Natural killer cell (primary cell): Measurements from ENCODE around the gene CLIC5. TPM values are rescaled to one million over a fixed set of nuclear protein-coding genes. Genes with fewer than 3 reads are reported as not detected.

Experiments used
- ATAC-seq, 3 donors: fragments of 150-1000 bp in 2 of 3; fragments of 200-7000 bp in 1 of 3; cut with Tn5 transposase; 1 replicate in 1 of 3; 2 replicates in 2 of 3; pipeline ENCODE4 v1.10.0; 2021; ENCODE audit warnings: mild to moderate bottlenecking in 2 of 3, moderate library complexity in 2 of 3
- DNase-seq, 2 donors: peaks; one replicate each; pipeline versions ENCODE4 v3.0.0 to v3.0.0-alpha.2; 2013 to 2021; ENCODE audit warnings: mixed read lengths in 1 of 2
- H3K27ac ChIP-seq: one replicate; pipeline ENCODE4 v1.5.1; 2013; ENCODE audit warnings: mild to moderate bottlenecking, low read length
- H3K27me3 ChIP-seq: one replicate; pipeline ENCODE4 v1.6.1; 2013; ENCODE audit warnings: low read length; ENCODE audit not compliant: control insufficient read depth, insufficient read depth
- H3K36me3 ChIP-seq: one replicate; pipeline ENCODE4 v1.6.1; 2013; ENCODE audit warnings: low read length; ENCODE audit not compliant: control insufficient read depth, insufficient read depth
- H3K4me1 ChIP-seq: one replicate; pipeline ENCODE4 v1.6.1; 2013; ENCODE audit warnings: low read length; ENCODE audit not compliant: control insufficient read depth, insufficient read depth
- H3K4me3 ChIP-seq: one replicate; pipeline ENCODE4 v1.5.1; 2013; ENCODE audit warnings: low read length
- H3K9me3 ChIP-seq: one replicate; pipeline ENCODE4 v1.6.1; 2013; ENCODE audit warnings: low read length; ENCODE audit not compliant: control insufficient read depth, insufficient read depth
- H3K27ac Mint-ChIP-seq, 2 donors: one replicate each; pipeline ENCODE4 v1.8.0; 2022; ENCODE audit warnings: mild to moderate bottlenecking in 2 of 2, mixed read lengths in 2 of 2, moderate library complexity in 1 of 2
- H3K27me3 Mint-ChIP-seq, 2 donors: one replicate each; pipeline ENCODE4 v1.8.0; 2022; ENCODE audit warnings: low read depth in 2 of 2, mixed read lengths in 2 of 2
- H3K36me3 Mint-ChIP-seq: one replicate; pipeline ENCODE4 v1.8.0; 2022; ENCODE audit warnings: mixed read lengths
- H3K4me1 Mint-ChIP-seq, 2 donors: one replicate each; pipeline ENCODE4 v1.8.0; 2022; ENCODE audit warnings: mixed read lengths in 2 of 2
- H3K4me3 Mint-ChIP-seq: one replicate; pipeline ENCODE4 v1.8.0; 2022; ENCODE audit warnings: mild to moderate bottlenecking, moderate library complexity, mixed read lengths
- H3K9me3 Mint-ChIP-seq, 2 donors: one replicate each; pipeline ENCODE4 v1.8.0; 2022; ENCODE audit warnings: mixed read lengths in 2 of 2
- WGBS: methylation state at CpG from one replicate; pipeline ENCODE4 v1.1.7; 2013; ENCODE audit warnings: missing lambda C conversion rate; ENCODE audit not compliant: insufficient coverage; 5-methylcytosine and 5-hydroxymethylcytosine counted together
- intact Hi-C: fragments of 100-400 bp; cut with micrococcal nuclease; formaldehyde crosslinking; loops from one replicate; pipeline ENCODE4 v1.14.2; 2022
- total RNA-seq, 4 donors: library from RNA; stranded (reverse); fragments of 120-200 nt in 1 of 4; gene quantifications; one replicate each; pipeline versions ENCODE4 v1.2.3 to v1.2.4, GENCODE V29; 2013 to 2022
- TF ChIP-seq, protein P1 (sequence below): fragments of 200-600 bp; IDR thresholded peaks from one replicate; pipeline ENCODE4 v1.8.0; 2022; ENCODE audit warnings: antibody characterized with exemption

The CLIC5 gene
- total RNA-seq, 3 donors from 2014 or later (not counting 1 experiment from before 2014, with no cell fraction given) = 0.52 to 1.7 (median 1.4) TPM

DNA sequence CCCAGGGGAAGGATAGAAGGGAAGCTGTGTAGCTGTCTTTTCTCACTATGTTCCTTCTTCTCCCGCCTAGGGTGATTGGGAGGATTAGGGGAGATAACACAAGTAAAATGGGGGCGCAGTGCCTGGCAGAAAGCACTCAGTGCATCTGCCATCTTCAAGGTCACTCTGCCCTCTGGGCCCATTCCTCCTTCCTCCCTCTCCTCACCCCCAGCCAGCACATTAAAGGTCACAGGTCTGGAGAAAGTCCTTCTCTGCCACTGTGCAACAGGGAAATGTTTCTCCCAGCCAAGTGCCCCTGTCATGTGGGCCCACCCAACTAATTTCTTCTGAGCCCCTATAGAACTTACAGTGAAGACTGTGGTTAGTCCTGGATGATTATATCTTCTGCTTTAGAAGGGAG is 45.8 kb downstream of the CLIC5 start:
- peaks cover 14% of the 10 kb centered on the region for H3K4me1 ChIP-seq
- Mint-ChIP-seq H3K4me3 (no peak overlapping the region), H3K36me3 (peaks cover 3% of the 10 kb centered on the region), H3K4me1 (peaks cover 12% of the 10 kb centered on the region in 2 donors), H3K9me3 (peaks cover 0 to under 1% of the 10 kb centered on the region in 2 donors), H3K27me3 (peaks cover 41 to 77% of the 10 kb centered on the region in 2 donors), H3K27ac (no peak overlapping the region)
- TF ChIP-seq, protein P1, sequence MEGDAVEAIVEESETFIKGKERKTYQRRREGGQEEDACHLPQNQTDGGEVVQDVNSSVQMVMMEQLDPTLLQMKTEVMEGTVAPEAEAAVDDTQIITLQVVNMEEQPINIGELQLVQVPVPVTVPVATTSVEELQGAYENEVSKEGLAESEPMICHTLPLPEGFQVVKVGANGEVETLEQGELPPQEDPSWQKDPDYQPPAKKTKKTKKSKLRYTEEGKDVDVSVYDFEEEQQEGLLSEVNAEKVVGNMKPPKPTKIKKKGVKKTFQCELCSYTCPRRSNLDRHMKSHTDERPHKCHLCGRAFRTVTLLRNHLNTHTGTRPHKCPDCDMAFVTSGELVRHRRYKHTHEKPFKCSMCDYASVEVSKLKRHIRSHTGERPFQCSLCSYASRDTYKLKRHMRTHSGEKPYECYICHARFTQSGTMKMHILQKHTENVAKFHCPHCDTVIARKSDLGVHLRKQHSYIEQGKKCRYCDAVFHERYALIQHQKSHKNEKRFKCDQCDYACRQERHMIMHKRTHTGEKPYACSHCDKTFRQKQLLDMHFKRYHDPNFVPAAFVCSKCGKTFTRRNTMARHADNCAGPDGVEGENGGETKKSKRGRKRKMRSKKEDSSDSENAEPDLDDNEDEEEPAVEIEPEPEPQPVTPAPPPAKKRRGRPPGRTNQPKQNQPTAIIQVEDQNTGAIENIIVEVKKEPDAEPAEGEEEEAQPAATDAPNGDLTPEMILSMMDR = no peak
- no peaks in the 10 kb centered on the region for H3K9me3 ChIP-seq
- H3K36me3 ChIP-seq = no peaks in the 10 kb centered on the region
- H3K4me3 ChIP-seq = no peak overlapping the region
- peaks cover 18% of the 10 kb centered on the region for H3K27me3 ChIP-seq
- DNase-seq (no peak), ATAC-seq (no peak)
- no peak overlapping the region for H3K27ac ChIP-seq
- intact Hi-C loops = no loop called here
- WGBS = 100% methylated on average over 1 of the region's 2 CpGs

DNA sequence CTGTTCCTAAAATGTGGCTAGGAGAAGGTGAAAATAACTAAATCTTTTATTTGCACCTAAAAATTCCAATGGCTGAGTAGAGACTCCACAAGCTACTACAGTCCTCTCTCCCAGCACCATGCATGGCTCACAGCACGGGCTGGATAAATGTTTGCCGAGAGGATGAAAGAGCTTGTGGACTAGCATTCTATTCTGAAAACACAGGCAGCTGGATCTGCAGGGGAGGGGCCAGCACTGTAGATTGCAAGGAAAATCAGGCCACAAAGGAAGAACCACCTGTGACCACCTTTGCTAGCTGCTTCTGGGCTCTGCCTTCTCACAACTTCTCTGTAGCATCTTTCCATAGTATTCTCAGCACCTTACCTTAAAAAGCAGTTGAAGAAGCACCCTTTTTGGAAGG is 46.6 kb downstream of the CLIC5 start:
- Mint-ChIP-seq H3K4me1 (peaks cover 12% of the 10 kb centered on the region in 2 donors), H3K36me3 (no peaks in the 10 kb centered on the region), H3K9me3 (peaks cover 0 to 2% of the 10 kb centered on the region in 2 donors), H3K4me3 (no peak overlapping the region), H3K27me3 (peaks cover 40 to 83% of the 10 kb centered on the region in 2 donors), H3K27ac (no peak overlapping the region)
- H3K27me3 ChIP-seq = peaks cover 23% of the 10 kb centered on the region
- H3K36me3 ChIP-seq = no peaks in the 10 kb centered on the region
- peaks cover 4% of the 10 kb centered on the region for H3K9me3 ChIP-seq
- TF ChIP-seq, protein P1 = no peak
- H3K4me3 ChIP-seq = no peak overlapping the region
- ATAC-seq = no peak
- WGBS = 86% methylated on average over 2 of the region's 2 CpGs
- intact Hi-C loops = no loop called here
- DNase-seq = no peak
- H3K4me1 ChIP-seq = peaks cover 14% of the 10 kb centered on the region
- H3K27ac ChIP-seq = no peak overlapping the region

DNA sequence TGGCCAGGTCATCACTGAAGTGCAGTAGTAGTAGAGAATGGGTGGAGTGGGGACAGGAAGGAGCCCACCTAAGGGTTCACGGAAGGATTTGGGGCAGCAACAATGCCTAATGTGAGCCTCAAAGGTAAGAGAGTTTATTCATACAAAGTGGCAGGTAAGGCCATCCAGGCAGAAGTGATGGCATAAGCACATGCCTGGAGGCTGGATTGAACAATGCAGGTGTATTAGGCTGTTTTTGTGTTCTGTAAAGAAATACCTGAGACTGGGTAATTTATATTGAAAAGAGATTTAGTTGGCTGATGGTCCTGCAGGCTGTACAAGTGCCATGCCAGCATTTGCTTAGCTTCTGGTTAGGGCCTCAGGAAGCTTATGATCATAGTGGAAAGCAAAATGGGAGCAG is 48.3 kb downstream of the CLIC5 start:
- Histone ChIP-seq H3K36me3 (no peaks in the 10 kb centered on the region), H3K4me1 (peaks cover 14% of the 10 kb centered on the region), H3K4me3 (no peak overlapping the region), H3K9me3 (peaks cover 4% of the 10 kb centered on the region), H3K27me3 (peaks cover 23% of the 10 kb centered on the region), H3K27ac (no peak overlapping the region)
- H3K27ac Mint-ChIP-seq = no peak overlapping the region
- H3K4me3 Mint-ChIP-seq = no peak overlapping the region
- no peak for ATAC-seq
- TF ChIP-seq, protein P1 = no peak
- no peaks in the 10 kb centered on the region for H3K36me3 Mint-ChIP-seq
- DNase-seq = no peak
- WGBS = 81% methylated on average over 1 of the region's 1 CpG
- H3K4me1 Mint-ChIP-seq = peaks cover 12% of the 10 kb centered on the region in 2 donors
- H3K27me3 Mint-ChIP-seq = peaks cover 40 to 90% of the 10 kb centered on the region in 2 donors
- peaks cover 0 to 2% of the 10 kb centered on the region in 2 donors for H3K9me3 Mint-ChIP-seq
- intact Hi-C loops = no loop called here

DNA sequence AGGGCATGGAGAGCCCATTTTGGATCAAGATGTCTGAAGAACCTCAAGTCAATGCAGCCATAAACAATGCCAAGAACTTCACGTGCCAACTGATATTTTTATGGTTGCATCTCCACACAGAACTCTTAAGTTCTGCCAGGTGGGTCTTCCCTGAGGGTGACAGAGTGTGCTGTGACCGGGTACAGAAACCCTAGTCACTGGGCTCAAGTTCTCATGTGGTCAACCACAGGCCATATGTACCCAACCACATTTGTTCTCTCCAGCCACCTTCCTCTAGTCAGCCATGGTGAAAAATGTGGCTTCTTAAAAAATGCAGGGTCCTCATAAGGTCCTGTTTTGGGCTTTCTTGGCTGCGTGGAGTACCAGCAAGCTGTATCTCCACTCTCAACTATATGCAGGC is 48.9 kb downstream of the CLIC5 start:
- peaks cover 34 to 85% of the 10 kb centered on the region in 2 donors for H3K27me3 Mint-ChIP-seq
- H3K36me3 Mint-ChIP-seq = no peaks in the 10 kb centered on the region
- DNase-seq (no peak), ATAC-seq (peak in 1 of 3 donors; percentile 78)
- H3K4me3 ChIP-seq = no peak overlapping the region
- H3K4me3 Mint-ChIP-seq = no peak overlapping the region
- intact Hi-C loops = no loop called here
- no peak overlapping the region for H3K27ac ChIP-seq
- H3K27ac Mint-ChIP-seq = no peak overlapping the region
- H3K9me3 Mint-ChIP-seq = peaks cover 0 to 2% of the 10 kb centered on the region in 2 donors
- H3K36me3 ChIP-seq = no peaks in the 10 kb centered on the region
- H3K9me3 ChIP-seq = peaks cover 4% of the 10 kb centered on the region
- 6% methylated on average over 3 of the region's 3 CpGs for WGBS
- H3K4me1 Mint-ChIP-seq = peaks cover 12% of the 10 kb centered on the region in 2 donors
- peaks cover 14% of the 10 kb centered on the region for H3K4me1 ChIP-seq
- H3K27me3 ChIP-seq = peaks cover 23% of the 10 kb centered on the region
- TF ChIP-seq, protein P1 = no peak
